A673 (cell line): ENCODE measurements around the gene SEMA6A. TPM values are rescaled to one million over a fixed set of nuclear protein-coding genes. Genes with fewer than 3 reads are reported as not detected.
"Not testable (repeated sequence)": the region's sequence is repeated elsewhere in the genome, so short reads cannot be mapped to it uniquely, and the experiment has no call there.

Source experiments
- BruUV-seq: library from RNA; stranded (reverse); fragments of 400-500 nt; replicated peaks from 2 replicates; lab custom pipeline; 2021; lab: Mats Ljungman, UMichigan
- CTCF ChIA-PET: fragments of 300-600 bp; sonication (Branson Sonifier 250); formaldehyde crosslinking; loops from one replicate; lab custom pipeline; 2022; ENCODE audit warnings: antibody characterized with exemption; lab: Charles Lee
- POLR2A ChIA-PET: fragments of 300-600 bp; sonication (Branson Sonifier 250); formaldehyde crosslinking; loops from one replicate; lab custom pipeline; 2022; ENCODE audit warnings: antibody characterized with exemption; ENCODE audit not compliant: low non-redundant PET; lab: Charles Lee
- DNase-seq: peaks from one replicate; pipeline ENCODE4 v3.0.0-alpha.2; 2015; ENCODE audit warnings: low spot score
- H3K27ac ChIP-seq: fragments of 200-600 bp; sonication (generic); 2 replicates; pipeline ENCODE4 v1.5.1; 2016; ENCODE audit warnings: mixed run types, low read depth, mild to moderate bottlenecking, mixed read lengths, antibody characterized with exemption, low read length; ENCODE audit not compliant: poor library complexity, severe bottlenecking
- H3K27me3 ChIP-seq: fragments of 200-600 bp; sonication (generic); replicated peaks from 2 replicates; pipeline ENCODE4 v1.6.1; 2017; ENCODE audit warnings: mixed run types, low read depth, mild to moderate bottlenecking, mixed read lengths, antibody characterized with exemption, low read length; ENCODE audit not compliant: insufficient read depth, poor library complexity
- H3K36me3 ChIP-seq: fragments of 200-600 bp; sonication (generic); 2 replicates; pipeline ENCODE4 v1.6.1; 2016; ENCODE audit warnings: mixed run types, mild to moderate bottlenecking, mixed read lengths, antibody characterized with exemption, low read length; ENCODE audit not compliant: insufficient read depth, poor library complexity, severe bottlenecking
- H3K4me1 ChIP-seq: fragments of 200-600 bp; sonication (generic); 2 replicates; pipeline ENCODE4 v1.6.1; 2017; ENCODE audit warnings: mixed run types, mild to moderate bottlenecking, mixed read lengths, antibody characterized with exemption, low read length; ENCODE audit not compliant: insufficient read depth, poor library complexity, severe bottlenecking
- H3K4me3 ChIP-seq: fragments of 200-600 bp; sonication (generic); 2 replicates; pipeline ENCODE4 v1.5.1; 2016; ENCODE audit warnings: low read depth, mixed run types, mild to moderate bottlenecking, mixed read lengths, low read length; ENCODE audit not compliant: poor library complexity, severe bottlenecking
- H3K9me3 ChIP-seq: fragments of 200-600 bp; sonication (generic); 2 replicates; pipeline ENCODE4 v1.6.1; 2016; ENCODE audit warnings: mixed run types, low read depth, mild to moderate bottlenecking, mixed read lengths, antibody characterized with exemption, low read length; ENCODE audit not compliant: poor library complexity, severe bottlenecking
- EZH2 ChIP-seq: fragments of 200-600 bp; sonication (generic); IDR thresholded peaks from 2 replicates; pipeline ENCODE4 v1.6.1; 2017; ENCODE audit warnings: borderline replicate concordance, low read depth, mild to moderate bottlenecking, mixed read lengths, antibody characterized with exemption, low read length; ENCODE audit not compliant: poor library complexity, severe bottlenecking
- intact Hi-C: fragments of 100-400 bp; cut with micrococcal nuclease; formaldehyde crosslinking; loops from one replicate; pipeline ENCODE4 v1.10.0; 2022; ENCODE audit not compliant: unreplicated experiment
- total RNA-seq: library from RNA; stranded (reverse); gene quantifications from 2 replicates; pipeline ENCODE4 v1.2.3, GENCODE V29; 2021
- TF ChIP-seq, protein P1 (sequence below): fragments of 300-800, 200-600 bp; sonication (generic); conservative IDR thresholded peaks from 2 replicates; pipeline ENCODE4 v1.5.1; 2017; ENCODE audit warnings: low read depth, mild to moderate bottlenecking, antibody characterized with exemption, low read length, moderate library complexity, mixed read lengths

SEMA6A gene
- total RNA-seq, 1 experiment from 2014 or later: 10.6 TPM

DNA sequence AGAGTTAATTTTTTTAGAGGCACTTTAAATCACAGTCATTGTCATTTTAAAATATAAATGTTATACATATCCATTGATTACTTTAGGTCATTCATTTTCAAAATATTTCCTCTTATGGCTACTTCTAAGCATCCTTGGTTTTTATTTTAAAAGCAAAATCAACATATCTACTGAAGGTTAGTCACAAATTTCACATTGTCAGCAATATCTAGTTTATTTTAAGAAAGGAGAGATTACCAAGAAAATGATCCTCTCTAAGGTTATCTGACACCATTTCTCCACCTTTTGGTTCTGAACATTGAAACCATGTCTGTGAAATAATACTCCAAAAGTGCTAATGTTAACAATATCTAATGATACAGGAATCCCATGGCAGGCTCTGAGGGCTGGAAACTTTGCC lies 24.5 kb downstream of the SEMA6A start:
- H3K27me3 ChIP-seq: no peaks in the 10 kb centered on the region
- peaks cover 4% of the 10 kb centered on the region for H3K9me3 ChIP-seq
- no TSS peak for BruUV-seq
- no peak overlapping the region for H3K27ac ChIP-seq
- intact Hi-C loops: no loop called here
- CTCF ChIA-PET: no interaction called here
- H3K36me3 ChIP-seq: no peaks in the 10 kb centered on the region
- DNase-seq: no peak
- POLR2A ChIA-PET: no interaction called here
- no peaks in the 10 kb centered on the region for H3K4me1 ChIP-seq
- TF ChIP-seq, protein P1, sequence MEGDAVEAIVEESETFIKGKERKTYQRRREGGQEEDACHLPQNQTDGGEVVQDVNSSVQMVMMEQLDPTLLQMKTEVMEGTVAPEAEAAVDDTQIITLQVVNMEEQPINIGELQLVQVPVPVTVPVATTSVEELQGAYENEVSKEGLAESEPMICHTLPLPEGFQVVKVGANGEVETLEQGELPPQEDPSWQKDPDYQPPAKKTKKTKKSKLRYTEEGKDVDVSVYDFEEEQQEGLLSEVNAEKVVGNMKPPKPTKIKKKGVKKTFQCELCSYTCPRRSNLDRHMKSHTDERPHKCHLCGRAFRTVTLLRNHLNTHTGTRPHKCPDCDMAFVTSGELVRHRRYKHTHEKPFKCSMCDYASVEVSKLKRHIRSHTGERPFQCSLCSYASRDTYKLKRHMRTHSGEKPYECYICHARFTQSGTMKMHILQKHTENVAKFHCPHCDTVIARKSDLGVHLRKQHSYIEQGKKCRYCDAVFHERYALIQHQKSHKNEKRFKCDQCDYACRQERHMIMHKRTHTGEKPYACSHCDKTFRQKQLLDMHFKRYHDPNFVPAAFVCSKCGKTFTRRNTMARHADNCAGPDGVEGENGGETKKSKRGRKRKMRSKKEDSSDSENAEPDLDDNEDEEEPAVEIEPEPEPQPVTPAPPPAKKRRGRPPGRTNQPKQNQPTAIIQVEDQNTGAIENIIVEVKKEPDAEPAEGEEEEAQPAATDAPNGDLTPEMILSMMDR: no peak
- no peak for TF ChIP-seq EZH2
- no peak overlapping the region for H3K4me3 ChIP-seq

DNA sequence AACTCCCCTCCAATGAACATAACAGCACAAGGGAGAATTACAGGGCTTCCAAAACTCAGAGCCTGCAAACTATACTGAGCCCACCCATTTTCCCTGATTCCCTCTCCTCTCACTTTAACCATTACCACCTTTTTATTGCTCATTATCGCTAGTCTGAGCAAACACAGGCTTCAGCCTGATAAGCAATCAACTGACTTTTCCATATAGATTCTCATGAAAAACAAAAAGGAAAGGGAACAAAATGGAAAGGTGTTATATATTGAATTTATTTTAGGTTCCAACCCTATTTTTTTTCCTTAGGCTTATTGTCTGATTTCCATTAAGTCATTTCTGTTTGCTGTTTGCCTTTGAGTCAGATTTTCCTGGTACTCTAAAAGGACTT lies 27.9 kb downstream of the SEMA6A start:
- intact Hi-C loops: no loop called here
- Histone ChIP-seq H3K27me3 (peaks cover 2% of the 10 kb centered on the region), H3K27ac (no peak overlapping the region), H3K36me3 (no peaks in the 10 kb centered on the region), H3K4me1 (no peaks in the 10 kb centered on the region), H3K4me3 (no peak overlapping the region), H3K9me3 (peaks cover 4% of the 10 kb centered on the region)
- DNase-seq: no peak
- no TSS peak for BruUV-seq
- ChIA-PET POLR2A (no interaction called here), CTCF (no interaction called here)
- no peak for TF ChIP-seq EZH2
- TF ChIP-seq, protein P1: no peak

DNA sequence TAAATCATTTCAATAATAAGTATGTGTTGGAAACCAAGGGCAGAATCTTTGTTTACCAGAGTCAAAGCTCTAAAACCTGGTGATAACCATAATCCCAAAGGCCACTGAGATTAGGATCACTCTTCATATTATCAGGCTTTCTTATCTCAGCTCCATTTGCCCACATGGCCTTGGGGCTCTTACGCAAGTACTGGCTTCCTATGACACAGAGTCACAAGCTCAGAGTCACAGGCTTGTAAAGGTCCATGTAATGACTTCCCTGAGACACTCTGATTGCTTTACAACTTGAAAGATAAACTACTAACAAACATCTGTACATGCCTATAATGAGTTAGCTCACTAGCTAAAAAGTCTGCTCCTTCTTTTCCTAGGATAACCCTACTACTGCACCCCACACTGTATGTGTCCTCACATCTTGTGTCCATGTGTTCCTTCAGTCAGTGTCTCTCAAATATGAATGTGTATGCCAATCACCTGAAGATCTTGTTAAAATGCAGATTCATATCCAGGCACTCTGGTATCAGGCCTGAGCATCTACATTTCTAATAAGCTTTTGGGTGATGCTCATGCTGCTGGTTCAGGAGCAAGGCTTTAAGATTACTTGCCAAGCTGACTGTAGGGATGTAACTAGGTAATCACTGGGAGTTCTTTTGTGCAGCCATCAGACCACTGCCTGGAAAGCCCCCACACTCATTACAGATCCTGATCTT lies 28.4 kb downstream of the SEMA6A start:
- TF ChIP-seq, protein P1: no peak
- TF ChIP-seq EZH2: no peak
- no peaks in the 10 kb centered on the region for H3K4me1 ChIP-seq
- H3K9me3 ChIP-seq: peaks cover 4% of the 10 kb centered on the region
- peaks cover 2% of the 10 kb centered on the region for H3K27me3 ChIP-seq
- DNase-seq: no peak
- intact Hi-C loops: no loop called here
- ChIA-PET POLR2A (no interaction called here), CTCF (no interaction called here)
- H3K4me3 ChIP-seq: no peak overlapping the region
- BruUV-seq: no TSS peak
- no peaks in the 10 kb centered on the region for H3K36me3 ChIP-seq
- no peak overlapping the region for H3K27ac ChIP-seq

DNA sequence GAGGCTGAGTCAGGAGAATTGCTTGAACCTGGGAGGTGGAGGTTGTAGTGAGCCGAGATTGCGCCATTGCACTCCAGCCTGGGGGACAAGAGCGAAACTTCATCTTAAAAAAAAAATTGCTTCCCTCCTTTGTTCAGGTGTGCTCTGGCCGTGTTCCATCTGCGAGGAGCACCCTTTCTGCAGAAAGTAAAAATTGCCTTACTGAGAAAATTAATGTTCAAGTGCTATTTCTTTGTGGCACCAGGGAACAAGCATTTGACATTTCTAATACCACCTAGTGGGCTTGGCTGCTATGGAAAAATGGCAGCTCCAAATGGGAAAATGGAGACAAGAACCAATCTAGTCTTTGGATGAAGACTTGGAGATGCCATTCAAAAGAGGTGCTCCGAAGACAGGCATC lies 29.2 kb downstream of the SEMA6A start:
- intact Hi-C loops, H3K36me3 ChIP-seq, H3K27me3 ChIP-seq, H3K27ac ChIP-seq, POLR2A ChIA-PET, BruUV-seq, CTCF ChIA-PET, H3K4me1 ChIP-seq, DNase-seq, H3K9me3 ChIP-seq, H3K4me3 ChIP-seq: not testable (repeated sequence)
